GM12892 (cell line): ENCODE measurements around the gene REV1.

ENCODE experiments used
- POLR2AphosphoS5 ChIP-seq: IDR thresholded peaks from 2 replicates; pipeline ENCODE4 v1.6.1; 2011; ENCODE audit warnings: low read depth, low read length, control low read depth
- TAF1 ChIP-seq: IDR thresholded peaks from 2 replicates; pipeline ENCODE4 v1.6.1; 2011; ENCODE audit warnings: low read depth, mild to moderate bottlenecking, control low read depth, low read length, borderline replicate concordance

GRCh38 chr2:99458529-99458928 is 31.3 kb downstream of the REV1 start:
- TF ChIP-seq TAF1 (no peak), POLR2AphosphoS5 (no peak)
